Trophoblast cell (in vitro differentiated cells and primary cell): ENCODE measurements around the gene ZNF680.

Source experiments
- DNase-seq, 2 donors: peaks; one replicate each; pipeline ENCODE4 v3.0.0-alpha.2; 2016
- H2AFZ ChIP-seq: 2 replicates; pipeline ENCODE4 v1.6.1; 2013; ENCODE audit warnings: low read length, moderate library complexity, mild to moderate bottlenecking; ENCODE audit not compliant: insufficient read depth, poor library complexity
- H2AK5ac ChIP-seq: 2 replicates; pipeline ENCODE4 v1.6.1; 2013; ENCODE audit warnings: mild to moderate bottlenecking, low read length
- H2BK120ac ChIP-seq: 2 replicates; pipeline ENCODE4 v1.6.1; 2013; ENCODE audit warnings: low read length, mild to moderate bottlenecking, moderate library complexity; ENCODE audit not compliant: insufficient read depth, poor library complexity
- H2BK12ac ChIP-seq: 2 replicates; pipeline ENCODE4 v1.6.1; 2013; ENCODE audit warnings: mild to moderate bottlenecking, low read length, moderate library complexity
- H2BK5ac ChIP-seq: 2 replicates; pipeline ENCODE4 v1.6.1; 2013; ENCODE audit warnings: low read length, low read depth, moderate library complexity, mild to moderate bottlenecking; ENCODE audit not compliant: poor library complexity
- H3K14ac ChIP-seq: 2 replicates; pipeline ENCODE4 v1.6.1; 2013; ENCODE audit warnings: mild to moderate bottlenecking, low read length
- H3K18ac ChIP-seq: 2 replicates; pipeline ENCODE4 v1.6.1; 2013; ENCODE audit warnings: mild to moderate bottlenecking, low read length
- H3K23ac ChIP-seq: 2 replicates; pipeline ENCODE4 v1.6.1; 2013; ENCODE audit warnings: low read length
- H3K27ac ChIP-seq: 2 replicates; pipeline ENCODE4 v1.5.1; 2013; ENCODE audit warnings: low read depth, mild to moderate bottlenecking, inconsistent platforms, low read length, moderate library complexity
- H3K27me3 ChIP-seq: 2 replicates; pipeline ENCODE4 v1.6.1; 2013; ENCODE audit warnings: inconsistent platforms, mild to moderate bottlenecking, low read length, moderate library complexity; ENCODE audit not compliant: insufficient read depth
- H3K36me3 ChIP-seq, 2 experiments: 1 replicate in 1 of 2; 2 replicates in 1 of 2; pipeline ENCODE4 v1.6.1; 2013; ENCODE audit warnings: low read length in 2 of 2, mild to moderate bottlenecking in 2 of 2, moderate library complexity in 1 of 2; ENCODE audit not compliant: insufficient read depth in 2 of 2, control insufficient read depth in 1 of 2
- H3K4ac ChIP-seq: 2 replicates; pipeline ENCODE4 v1.6.1; 2013; ENCODE audit warnings: low read depth, mild to moderate bottlenecking, low read length, moderate library complexity
- H3K4me1 ChIP-seq, 2 experiments: 1 replicate in 1 of 2; 2 replicates in 1 of 2; pipeline ENCODE4 v1.6.1; 2013; ENCODE audit warnings: low read length in 2 of 2, mild to moderate bottlenecking in 2 of 2, moderate library complexity in 1 of 2; ENCODE audit not compliant: insufficient read depth in 2 of 2, control insufficient read depth in 1 of 2
- H3K4me2 ChIP-seq: 2 replicates; pipeline ENCODE4 v1.6.1; 2013; ENCODE audit warnings: inconsistent platforms, mild to moderate bottlenecking, low read length, moderate library complexity
- H3K4me3 ChIP-seq: 2 replicates; pipeline ENCODE4 v1.5.1; 2013; ENCODE audit warnings: mild to moderate bottlenecking, low read depth, low read length, inconsistent platforms
- H3K79me1 ChIP-seq: one replicate; pipeline ENCODE4 v1.6.1; 2013; ENCODE audit warnings: low read length
- H3K79me2 ChIP-seq: 2 replicates; pipeline ENCODE4 v1.6.1; 2013; ENCODE audit warnings: low read length, mild to moderate bottlenecking; ENCODE audit not compliant: control insufficient read depth, insufficient read depth, poor library complexity
- H3K9ac ChIP-seq: 2 replicates; pipeline ENCODE4 v1.6.1; 2013; ENCODE audit warnings: mild to moderate bottlenecking, low read length
- H3K9me3 ChIP-seq: 2 replicates; pipeline ENCODE4 v1.6.1; 2013; ENCODE audit warnings: low read depth, mild to moderate bottlenecking, control low read depth, inconsistent platforms, low read length; ENCODE audit not compliant: insufficient read depth
- H4K12ac ChIP-seq: 2 replicates; pipeline ENCODE4 v1.6.1; 2013; ENCODE audit warnings: low read depth, mild to moderate bottlenecking, low read length, moderate library complexity
- H4K8ac ChIP-seq: 2 replicates; pipeline ENCODE4 v1.6.1; 2013; ENCODE audit warnings: low read depth, mild to moderate bottlenecking, low read length, moderate library complexity
- H4K91ac ChIP-seq: one replicate; pipeline ENCODE4 v1.6.1; 2013; ENCODE audit warnings: low read depth, mild to moderate bottlenecking, low read length, moderate library complexity
- WGBS: extraction: QIAGEN DNeasy Blood & Tissue Kit; methylation state at CpG from one replicate; pipeline ENCODE4 v1.1.7; 2013; ENCODE audit warnings: missing lambda C conversion rate; ENCODE audit not compliant: insufficient read length, insufficient coverage; ENCODE audit errors: extremely low coverage; 5-methylcytosine and 5-hydroxymethylcytosine counted together

Gene ZNF680

DNA sequence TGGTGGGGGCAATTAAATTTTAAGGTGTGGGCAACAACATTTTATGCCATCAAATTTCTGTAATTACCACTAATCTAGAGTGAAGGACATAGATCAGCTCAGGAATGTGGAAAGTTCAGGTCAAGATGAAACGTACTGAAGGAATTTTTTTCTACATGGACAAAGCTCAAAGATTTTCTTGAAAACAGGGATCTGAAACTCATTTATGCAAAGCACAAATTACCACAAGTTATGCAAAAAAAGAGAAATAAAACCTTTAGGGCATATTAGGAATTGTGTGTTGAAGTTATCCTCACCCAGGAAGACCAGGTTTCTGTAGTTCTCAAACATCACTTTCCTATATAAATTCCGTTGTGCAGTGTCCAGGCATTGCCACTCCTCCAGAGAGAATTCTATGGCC is 18.9 kb downstream of the ZNF680 start:
- no peaks in the 10 kb centered on the region for H3K9me3 ChIP-seq

DNA sequence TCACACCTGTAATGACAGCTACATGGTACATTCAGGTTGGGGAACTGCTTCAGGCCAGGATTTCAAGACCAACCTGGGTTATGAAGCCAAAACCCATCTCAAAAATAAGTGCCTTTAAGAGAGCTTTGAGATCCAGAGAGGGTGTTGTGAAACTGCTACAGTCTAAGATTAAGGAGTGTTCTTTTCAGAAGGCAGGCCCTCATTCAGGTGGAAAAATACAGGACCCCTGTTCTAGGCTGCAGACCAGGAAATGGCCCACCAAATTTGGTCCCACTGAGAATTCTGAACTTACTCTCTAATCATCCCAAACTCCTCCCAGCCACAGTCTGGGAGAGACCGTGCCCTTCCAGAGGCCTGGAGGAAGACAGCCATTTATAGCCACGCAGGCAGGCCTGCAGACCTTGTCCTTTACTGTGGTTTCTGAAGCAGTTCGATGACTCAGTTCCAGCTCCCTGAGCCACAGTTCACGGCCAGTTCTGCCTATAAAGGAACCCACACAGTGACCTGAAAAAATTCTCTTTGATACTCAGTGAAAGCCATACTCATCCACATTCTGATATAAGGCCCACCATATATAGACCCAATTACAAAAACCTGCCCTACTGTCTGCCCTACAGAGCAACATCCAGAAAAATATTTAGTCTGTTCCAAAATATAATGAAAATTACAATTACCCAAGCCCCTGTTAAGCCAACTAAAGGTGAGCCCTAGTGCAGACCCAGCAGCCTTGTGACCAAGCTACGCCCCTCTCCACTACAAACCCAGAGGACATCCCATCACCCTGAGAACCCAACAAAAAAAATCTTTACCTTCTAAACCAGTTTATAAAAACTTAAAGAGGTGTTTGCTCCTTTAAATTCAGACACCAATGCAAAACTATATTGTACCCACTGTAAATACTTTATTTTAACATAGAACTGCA is 21.2 kb downstream of the ZNF680 start:
- H3K4me1 ChIP-seq = no peaks in the 10 kb centered on the region
- no peak overlapping the region for H2BK120ac ChIP-seq
- no peak for DNase-seq
- H3K18ac ChIP-seq = no peak overlapping the region
- H3K36me3 ChIP-seq = no peaks in the 10 kb centered on the region
- H2BK12ac ChIP-seq = no peak overlapping the region
- H3K27me3 ChIP-seq = no peaks in the 10 kb centered on the region
- H2BK5ac ChIP-seq = no peak overlapping the region
- H3K4ac ChIP-seq = no peak overlapping the region
- no peaks in the 10 kb centered on the region for H3K79me1 ChIP-seq
- no peak overlapping the region for H3K4me2 ChIP-seq
- H4K91ac ChIP-seq = no peak overlapping the region
- H3K14ac ChIP-seq = no peak overlapping the region
- no peak overlapping the region for H4K8ac ChIP-seq
- no peak overlapping the region for H2AK5ac ChIP-seq
- H3K23ac ChIP-seq = no peak overlapping the region
- no peaks in the 10 kb centered on the region for H3K79me2 ChIP-seq
- WGBS = no CpG with 5 or more reads among the region's 5 CpGs
- H3K4me3 ChIP-seq = no peak overlapping the region
- H3K9ac ChIP-seq = no peak overlapping the region
- no peak overlapping the region for H4K12ac ChIP-seq
- H3K9me3 ChIP-seq = no peaks in the 10 kb centered on the region
- peak overlapping the region; percentile 19 for H3K27ac ChIP-seq
- H2AFZ ChIP-seq = no peak overlapping the region

More for the DNA sequence above, 18.9 kb downstream of the ZNF680 start:
- DNase-seq = peak in 1 of 2 donors; percentile 23
- Histone ChIP-seq H3K14ac (no peak overlapping the region), H3K23ac (no peak overlapping the region), H3K27ac (no peak overlapping the region), H3K27me3 (no peaks in the 10 kb centered on the region), H3K79me1 (no peaks in the 10 kb centered on the region), H3K4me2 (no peak overlapping the region), H2AFZ (no peak overlapping the region), H2BK12ac (no peak overlapping the region), H4K91ac (no peak overlapping the region), H3K18ac (no peak overlapping the region), H3K36me3 (no peaks in the 10 kb centered on the region), H3K79me2 (no peaks in the 10 kb centered on the region), H3K9ac (no peak overlapping the region), H4K12ac (no peak overlapping the region), H2AK5ac (no peak overlapping the region), H2BK5ac (no peak overlapping the region), H3K4me1 (no peaks in the 10 kb centered on the region), H4K8ac (no peak overlapping the region), H3K4ac (no peak overlapping the region), H2BK120ac (no peak overlapping the region), H3K4me3 (no peak overlapping the region)
- no CpG with 5 or more reads among the region's 2 CpGs for WGBS

DNA sequence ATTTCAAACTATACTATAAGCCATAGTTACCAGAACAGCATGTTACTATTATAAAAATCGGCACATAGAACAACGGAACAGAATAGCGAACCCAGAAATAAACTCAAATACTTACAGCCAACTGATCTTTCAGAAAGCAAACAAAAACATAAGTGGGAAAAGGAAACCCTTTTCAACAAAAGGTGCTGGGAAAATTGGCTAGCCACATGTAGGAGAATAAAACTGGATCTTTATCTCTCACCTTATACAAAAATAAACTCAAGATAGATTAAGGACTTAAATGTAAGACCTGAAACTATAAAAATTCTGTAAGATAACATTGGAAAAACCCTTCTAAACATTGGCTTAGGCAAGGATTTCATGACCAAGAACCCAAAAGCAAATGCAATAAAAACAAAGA is 29.1 kb downstream of the ZNF680 start:
- Histone ChIP-seq H2BK12ac (no peak overlapping the region), H2BK5ac (no peak overlapping the region), H3K4ac (no peak overlapping the region), H3K27ac (no peak overlapping the region), H3K36me3 (no peaks in the 10 kb centered on the region), H3K4me1 (no peaks in the 10 kb centered on the region), H3K79me2 (no peaks in the 10 kb centered on the region), H3K14ac (no peak overlapping the region), H4K91ac (no peak overlapping the region), H2AK5ac (no peak overlapping the region), H3K4me2 (no peak overlapping the region), H2BK120ac (no peak overlapping the region), H2AFZ (no peak overlapping the region), H3K23ac (no peak overlapping the region), H3K9ac (no peak overlapping the region), H4K12ac (no peak overlapping the region), H3K79me1 (no peaks in the 10 kb centered on the region), H3K18ac (no peak overlapping the region), H4K8ac (no peak overlapping the region), H3K9me3 (no peaks in the 10 kb centered on the region), H3K27me3 (no peaks in the 10 kb centered on the region), H3K4me3 (no peak overlapping the region)
- no CpG with 5 or more reads among the region's 3 CpGs for WGBS
- DNase-seq = no peak

DNA sequence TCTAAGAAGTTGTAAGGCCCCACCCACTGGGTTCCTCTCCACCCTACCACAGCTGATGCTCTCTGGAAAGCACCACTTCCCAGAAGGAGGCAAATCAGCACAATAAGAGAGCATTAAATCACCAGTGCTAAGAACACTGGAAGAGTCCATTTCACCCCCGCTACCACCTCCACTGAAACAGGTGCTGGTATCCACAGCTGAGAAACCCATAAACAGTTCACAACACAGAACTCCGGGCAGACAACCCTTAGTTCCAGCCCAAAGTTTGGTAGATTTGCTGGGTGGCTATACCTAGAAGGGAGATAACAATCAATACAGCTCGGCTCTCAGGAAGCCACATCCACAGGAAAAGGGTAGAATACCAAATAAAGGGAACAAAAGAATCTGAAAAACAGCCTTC is 34.1 kb downstream of the ZNF680 start:
- DNase-seq = no peak
- WGBS = no CpG with 5 or more reads among the region's 3 CpGs
- H3K14ac ChIP-seq = no peak overlapping the region
- no peak overlapping the region for H4K12ac ChIP-seq
- H3K79me1 ChIP-seq = no peaks in the 10 kb centered on the region
- peaks cover 5% of the 10 kb centered on the region for H3K9me3 ChIP-seq
- no peak overlapping the region for H3K18ac ChIP-seq
- H3K4ac ChIP-seq = no peak overlapping the region
- no peak overlapping the region for H2BK120ac ChIP-seq
- no peak overlapping the region for H4K8ac ChIP-seq
- no peaks in the 10 kb centered on the region for H3K27me3 ChIP-seq
- H4K91ac ChIP-seq = no peak overlapping the region
- H2BK12ac ChIP-seq = no peak overlapping the region
- peaks cover 0 to 2% of the 10 kb centered on the region in 2 experiments for H3K36me3 ChIP-seq
- H3K4me3 ChIP-seq = no peak overlapping the region
- no peaks in the 10 kb centered on the region for H3K79me2 ChIP-seq
- no peak overlapping the region for H3K9ac ChIP-seq
- no peak overlapping the region for H3K4me2 ChIP-seq
- H3K23ac ChIP-seq = no peak overlapping the region
- no peak overlapping the region for H2AK5ac ChIP-seq
- H3K27ac ChIP-seq = no peak overlapping the region
- H2AFZ ChIP-seq = no peak overlapping the region
- H2BK5ac ChIP-seq = no peak overlapping the region
- no peaks in the 10 kb centered on the region for H3K4me1 ChIP-seq
